ENCODE measurements around the gene ABCB8.

ABCB8 gene

DNA sequence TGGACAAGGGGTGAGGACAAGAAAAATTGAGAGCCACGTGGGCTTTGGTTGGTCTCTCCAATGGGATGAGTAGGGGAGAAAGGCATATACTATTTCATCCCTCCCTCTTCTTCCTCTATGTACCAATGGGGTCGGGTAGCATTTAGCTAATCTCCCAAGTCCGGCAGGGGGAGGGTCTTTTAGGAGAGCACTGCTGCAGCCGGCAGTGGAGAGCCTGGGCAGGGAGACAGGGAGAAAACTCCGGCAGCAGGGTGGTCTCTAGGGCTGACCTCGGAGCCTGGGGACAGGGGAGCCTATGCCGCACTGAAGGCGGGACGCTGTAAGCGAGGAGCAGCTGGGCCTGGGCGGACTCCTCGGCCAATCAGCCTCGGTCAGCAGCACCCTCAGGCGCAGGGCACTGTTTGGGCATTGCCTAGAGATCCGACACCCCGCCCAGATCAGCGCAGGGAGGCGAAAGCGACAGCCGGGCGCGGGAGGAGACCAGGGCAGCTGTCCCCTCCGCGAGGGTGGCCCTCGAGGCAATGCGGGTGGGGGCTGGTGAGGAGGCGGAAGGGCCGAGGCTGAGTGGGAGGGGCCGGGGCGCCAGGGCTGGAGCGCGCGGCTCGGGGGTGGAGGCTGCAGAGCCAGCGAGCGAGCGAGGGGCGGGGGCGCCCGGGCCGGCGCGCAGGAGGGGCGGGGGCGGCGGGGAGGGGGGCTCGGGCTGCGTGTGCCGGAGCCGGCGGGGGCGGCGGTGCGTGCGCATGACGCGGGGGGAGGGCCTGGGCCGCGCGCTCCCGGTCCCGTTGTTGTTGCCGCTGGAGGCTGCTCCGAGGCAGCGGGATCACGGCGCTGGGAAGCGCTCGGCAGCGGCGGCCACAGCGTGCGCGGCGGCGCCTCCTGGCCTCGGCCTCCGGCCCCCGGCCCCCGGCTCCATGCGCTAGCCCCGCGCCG is 57.7 kb downstream of the ABCB8 start, which contains the start of gene AGAP3:
Gene AGAP3 (plus strand): TSS at position 785 of the 930 bp plus-strand sequence. CDS start 267 bp downstream, outside the sequence.
- H3K4me3 ChIP-seq (ENCODE audit: low read depth, low read length), result peak within 1 kb of the TSS; percentile 73
- TF ChIP-seq, protein P1, sequence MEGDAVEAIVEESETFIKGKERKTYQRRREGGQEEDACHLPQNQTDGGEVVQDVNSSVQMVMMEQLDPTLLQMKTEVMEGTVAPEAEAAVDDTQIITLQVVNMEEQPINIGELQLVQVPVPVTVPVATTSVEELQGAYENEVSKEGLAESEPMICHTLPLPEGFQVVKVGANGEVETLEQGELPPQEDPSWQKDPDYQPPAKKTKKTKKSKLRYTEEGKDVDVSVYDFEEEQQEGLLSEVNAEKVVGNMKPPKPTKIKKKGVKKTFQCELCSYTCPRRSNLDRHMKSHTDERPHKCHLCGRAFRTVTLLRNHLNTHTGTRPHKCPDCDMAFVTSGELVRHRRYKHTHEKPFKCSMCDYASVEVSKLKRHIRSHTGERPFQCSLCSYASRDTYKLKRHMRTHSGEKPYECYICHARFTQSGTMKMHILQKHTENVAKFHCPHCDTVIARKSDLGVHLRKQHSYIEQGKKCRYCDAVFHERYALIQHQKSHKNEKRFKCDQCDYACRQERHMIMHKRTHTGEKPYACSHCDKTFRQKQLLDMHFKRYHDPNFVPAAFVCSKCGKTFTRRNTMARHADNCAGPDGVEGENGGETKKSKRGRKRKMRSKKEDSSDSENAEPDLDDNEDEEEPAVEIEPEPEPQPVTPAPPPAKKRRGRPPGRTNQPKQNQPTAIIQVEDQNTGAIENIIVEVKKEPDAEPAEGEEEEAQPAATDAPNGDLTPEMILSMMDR (IDR thresholded peaks at IDR 0.05; ENCODE audit: borderline replicate concordance, insufficient read depth, low read depth, low read length), result no peak

GRCh38 chr7:151086802-151087244 is 58.6 kb downstream of the ABCB8 start:
- H3K4me3 ChIP-seq (ENCODE audit: low read depth, low read length), result peak overlapping the region; percentile 73
- TF ChIP-seq, protein P1 (IDR thresholded peaks at IDR 0.05; ENCODE audit: borderline replicate concordance, insufficient read depth, low read depth, low read length), result no peak

DNA sequence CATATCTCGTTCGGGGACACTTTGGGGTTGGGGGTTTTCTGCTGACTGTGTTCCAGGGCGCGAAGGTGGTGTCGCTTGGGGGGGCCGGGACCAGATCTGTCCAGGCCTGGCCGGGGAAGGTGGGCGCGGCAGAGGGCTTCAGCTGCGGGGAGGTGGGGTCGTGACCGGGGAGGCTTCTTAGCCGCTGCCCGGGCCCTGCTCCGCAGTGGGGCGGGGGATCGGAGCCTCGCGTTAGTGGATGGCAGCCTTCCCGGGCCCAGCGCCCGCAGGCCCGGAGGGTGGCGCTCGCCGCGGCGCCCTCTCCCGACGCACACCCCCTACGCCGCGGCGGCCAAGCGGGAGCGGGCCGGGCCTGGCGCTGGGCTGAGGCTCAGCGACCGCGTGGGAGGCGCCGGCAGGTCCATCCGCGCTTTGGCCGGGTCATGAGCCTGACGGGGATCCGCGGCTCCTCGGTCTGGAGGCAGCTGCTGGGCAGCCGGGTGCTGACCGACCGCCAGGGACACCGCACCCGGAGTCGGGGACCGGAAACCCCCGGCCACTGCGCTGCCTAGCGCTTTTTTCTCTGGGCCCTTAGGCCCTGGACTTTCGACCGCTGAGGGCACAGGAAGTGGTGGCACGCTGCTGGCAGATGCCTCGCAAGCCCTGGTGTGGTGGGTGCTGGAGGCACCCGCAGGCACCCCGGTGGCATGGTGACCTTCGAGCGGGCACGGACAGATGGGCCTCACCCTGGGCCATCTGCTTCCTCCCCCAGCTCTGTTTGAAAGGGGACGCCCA is 59.2 kb downstream of the ABCB8 start:
- TF ChIP-seq, protein P1 (IDR thresholded peaks at IDR 0.05; ENCODE audit: borderline replicate concordance, insufficient read depth, low read depth, low read length), result peak; percentile 41; the same call in 1 of the 2 replicates
- peak overlapping the region; percentile 73 for H3K4me3 ChIP-seq (ENCODE audit: low read depth, low read length)

- peak overlapping the region; percentile 73 for H3K4me3 ChIP-seq (ENCODE audit: low read depth, low read length)
- TF ChIP-seq, protein P1 (IDR thresholded peaks at IDR 0.05; ENCODE audit: borderline replicate concordance, insufficient read depth, low read depth, low read length), result no peak
Measured at GRCh38 chr7:151088019-151088855, 60.0 kb downstream of the ABCB8 start.

DNA sequence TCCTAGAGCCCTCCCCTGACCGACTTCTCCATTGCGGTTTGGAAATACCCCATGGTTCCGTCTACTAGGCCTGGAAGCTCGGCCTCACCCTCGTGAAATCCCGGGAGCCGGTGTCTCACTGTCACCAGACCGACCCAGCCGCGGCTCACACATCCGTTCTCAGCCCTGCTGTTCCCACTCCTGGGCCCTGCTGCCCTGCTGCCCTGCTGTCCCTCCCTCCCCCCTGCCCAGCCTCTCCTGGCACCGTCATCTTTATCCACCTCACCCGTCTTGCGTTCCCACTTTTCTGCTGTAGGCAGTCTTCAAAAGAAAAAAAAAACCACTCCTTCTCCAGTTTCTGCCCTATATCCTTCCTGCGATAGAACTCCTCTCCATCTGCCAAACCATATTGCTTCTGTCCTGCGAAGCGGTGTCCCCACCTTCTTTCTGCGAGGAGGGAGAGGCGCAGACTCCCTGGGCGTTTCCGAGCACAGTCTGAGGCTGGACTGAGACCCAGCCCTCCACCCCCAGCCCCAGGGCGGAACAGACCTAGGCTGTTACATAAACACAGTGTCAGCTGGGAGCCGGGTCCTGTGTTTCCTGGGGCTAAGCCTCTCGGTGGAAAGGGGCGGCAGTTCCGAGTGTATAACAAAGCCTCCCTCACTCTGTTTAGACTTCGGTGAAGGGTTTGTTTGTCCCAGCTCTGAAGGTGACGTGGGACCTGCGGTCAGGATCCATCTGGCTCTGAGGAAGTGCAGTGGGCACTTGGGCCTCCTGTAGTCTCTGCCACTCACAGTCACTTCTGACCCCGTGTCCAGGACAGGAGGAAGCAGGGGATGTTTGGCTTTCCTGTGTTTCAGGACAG is 60.8 kb downstream of the ABCB8 start:
- peak overlapping the region; percentile 33 for H3K4me3 ChIP-seq (ENCODE audit: low read depth, low read length)
- TF ChIP-seq, protein P1 (IDR thresholded peaks at IDR 0.05; ENCODE audit: borderline replicate concordance, insufficient read depth, low read depth, low read length), result no peak

Measured in GM12875 (cell line).